Stimulated activated CD8-positive, alpha-beta memory T cell treated with anti-CD3 and anti-CD28 coated beads, Interleukin-15, amount 100 ng/mL, for 1 hour (primary cell): ENCODE data around the gene BST1.
A peak's percentile ranks its signal among the peaks of the same experiment; 100 is the strongest.

Experiments
- DNase-seq: peaks from one replicate; pipeline ENCODE4 v3.0.0-alpha.2; 2020; ENCODE audit warnings: low read depth

Gene BST1

GRCh38 chr4:15676039-15676438 lies 26.8 kb upstream of the BST1 start:
- DNase-seq = no peak

GRCh38 chr4:15676899-15677298 lies 26.0 kb upstream of the BST1 start:
- no peak for DNase-seq

GRCh38 chr4:15677507-15677988 lies 25.3 kb upstream of the BST1 start:
- no peak for DNase-seq

GRCh38 chr4:15681067-15681371 lies 21.8 kb upstream of the BST1 start:
- DNase-seq = no peak

- DNase-seq = peak; percentile 99
Observed at GRCh38 chr4:15681372-15682241, 21.3 kb upstream of the BST1 start, which contains the start of gene FAM200B. Gene FAM200B (plus strand): TSS chr4:15681827. CDS start chr4:15686978, 5,151 bp downstream.

- DNase-seq = no peak
Observed at GRCh38 chr4:15682242-15683142, 20.4 kb upstream of the BST1 start.

- DNase-seq = no peak
Observed at GRCh38 chr4:15683143-15683495, 19.7 kb upstream of the BST1 start.

- no peak for DNase-seq
Observed at GRCh38 chr4:15684498-15684897, 18.4 kb upstream of the BST1 start.

GRCh38 chr4:15688051-15688450 lies 14.8 kb upstream of the BST1 start:
- no peak for DNase-seq

GRCh38 chr4:15689540-15689939 lies 13.3 kb upstream of the BST1 start:
- no peak for DNase-seq

- DNase-seq = no peak
Observed at GRCh38 chr4:15690020-15690809, 12.7 kb upstream of the BST1 start.

- no peak for DNase-seq
Observed at GRCh38 chr4:15691346-15692135, 11.3 kb upstream of the BST1 start.

GRCh38 chr4:15692602-15693001 lies 10.3 kb upstream of the BST1 start:
- DNase-seq = no peak

GRCh38 chr4:15694431-15694830 lies 8.4 kb upstream of the BST1 start:
- DNase-seq = no peak

- DNase-seq = no peak
Observed at GRCh38 chr4:15695240-15695699, 7.6 kb upstream of the BST1 start.

- no peak for DNase-seq
Observed at GRCh38 chr4:15695729-15696128, 7.1 kb upstream of the BST1 start.

GRCh38 chr4:15696866-15697265 lies 6.0 kb upstream of the BST1 start:
- no peak for DNase-seq

- DNase-seq = no peak
Observed at GRCh38 chr4:15703439-15703838, 574 bp downstream of the BST1 start.

GRCh38 chr4:15704129-15704528 lies 1.3 kb downstream of the BST1 start:
- DNase-seq = no peak

GRCh38 chr4:15706646-15707362 lies 3.9 kb downstream of the BST1 start:
- DNase-seq = no peak

GRCh38 chr4:15707363-15707715 lies 4.5 kb downstream of the BST1 start:
- DNase-seq = no peak
